ENCODE data around the gene CLK3.
A peak's percentile ranks its signal among the peaks of the same experiment; 100 is the strongest.

Gene CLK3

DNA sequence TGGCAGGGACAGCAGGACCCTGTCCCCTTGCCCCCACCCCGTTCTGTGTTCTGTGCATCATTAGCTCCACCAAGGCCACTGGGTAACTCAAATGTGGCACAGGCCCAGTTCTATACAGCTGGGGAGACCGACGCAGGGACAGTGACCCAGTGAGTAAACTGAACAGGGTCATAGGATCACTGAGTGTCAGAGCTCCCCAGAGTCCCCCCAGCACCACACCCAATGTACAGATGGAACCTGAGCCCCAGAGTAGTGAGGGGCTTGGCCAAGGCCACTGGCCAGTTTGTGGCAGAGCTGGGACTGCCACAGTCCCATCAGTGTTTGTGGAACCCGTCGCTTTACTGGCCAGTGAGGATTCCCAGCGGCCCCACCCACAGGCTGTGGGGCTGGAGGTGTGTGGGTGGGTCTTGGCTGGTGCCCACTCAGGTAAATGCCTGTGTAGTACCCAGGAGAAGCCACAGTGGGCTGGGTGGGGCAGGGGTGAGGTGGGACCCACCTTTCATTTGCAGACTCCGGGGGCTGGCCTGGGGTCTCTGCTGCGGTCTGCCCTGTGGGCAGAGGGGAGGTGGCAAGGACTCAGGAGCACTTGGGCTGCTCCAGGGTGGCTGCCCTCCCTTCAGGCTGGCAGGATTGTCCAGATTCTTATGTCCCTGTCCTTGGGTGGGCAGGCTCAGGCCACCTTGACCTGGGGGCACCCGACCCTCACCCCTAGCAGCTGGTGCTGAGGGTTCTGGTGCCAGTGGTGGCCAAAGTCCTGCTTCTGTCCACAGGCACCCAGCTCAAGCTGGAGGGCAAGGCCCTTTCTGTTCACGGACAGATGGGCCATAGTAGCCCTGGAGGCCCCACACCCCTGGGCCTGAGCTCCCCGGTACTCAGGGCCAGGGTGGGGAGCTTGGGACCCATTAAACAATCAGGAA lies 11.6 kb upstream of the CLK3 start:
- DNase-seq = no peak

DNA sequence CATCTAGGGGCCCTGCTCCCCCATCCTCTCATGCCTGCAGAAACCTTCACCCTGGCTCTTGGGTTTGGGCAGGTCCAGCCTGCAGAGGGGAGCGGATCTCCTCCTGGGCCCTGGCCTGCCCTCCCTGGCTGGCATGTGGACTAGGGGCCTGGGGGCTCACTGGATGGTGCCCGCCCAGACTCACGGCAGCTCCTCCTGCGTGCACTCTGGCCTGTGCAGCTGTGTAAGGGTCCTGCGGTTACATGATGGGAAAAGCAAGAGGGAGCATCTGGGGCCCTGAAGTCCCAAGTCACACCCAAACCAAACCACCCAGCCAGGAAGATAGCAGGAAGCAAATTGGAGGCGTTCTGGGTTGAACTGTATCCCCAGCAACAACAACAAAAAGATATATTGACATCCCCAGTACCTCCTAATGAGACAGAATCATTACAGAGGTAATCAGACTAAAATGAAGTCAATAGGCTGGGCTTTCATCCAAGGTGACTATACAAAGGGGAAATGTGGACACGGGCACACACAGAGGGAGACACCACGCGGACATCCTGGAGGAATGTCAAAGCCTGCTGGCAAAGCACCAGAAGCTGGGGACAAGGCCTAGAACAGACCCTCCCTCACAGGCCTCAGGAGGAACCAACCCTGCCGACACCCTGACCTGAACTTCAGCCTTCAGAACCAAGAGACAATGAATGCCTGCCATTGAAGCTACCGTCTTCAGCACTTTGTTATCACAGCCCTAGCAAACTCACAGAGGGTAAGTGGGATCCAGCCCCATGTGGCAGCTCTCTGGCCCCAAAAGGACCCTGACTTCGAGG lies 10.4 kb upstream of the CLK3 start:
- no peak for DNase-seq

DNA sequence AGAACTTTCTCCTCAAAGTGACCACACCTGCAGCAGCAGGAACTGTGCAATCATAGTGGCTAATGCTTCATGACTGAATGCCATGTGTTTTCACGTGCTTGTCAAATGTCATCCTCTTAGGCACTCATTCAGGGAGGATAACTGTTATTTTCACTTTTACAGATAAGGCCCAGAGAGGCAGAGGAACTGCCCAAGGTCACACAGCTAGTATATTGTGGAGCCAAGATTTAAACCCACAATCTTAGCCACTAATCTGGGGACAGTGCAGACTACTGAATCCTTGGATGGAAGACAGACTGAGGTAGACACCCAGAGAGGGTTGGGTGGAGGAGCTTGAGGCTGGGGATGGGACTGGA lies 9.9 kb upstream of the CLK3 start:
- no peak for DNase-seq

DNA sequence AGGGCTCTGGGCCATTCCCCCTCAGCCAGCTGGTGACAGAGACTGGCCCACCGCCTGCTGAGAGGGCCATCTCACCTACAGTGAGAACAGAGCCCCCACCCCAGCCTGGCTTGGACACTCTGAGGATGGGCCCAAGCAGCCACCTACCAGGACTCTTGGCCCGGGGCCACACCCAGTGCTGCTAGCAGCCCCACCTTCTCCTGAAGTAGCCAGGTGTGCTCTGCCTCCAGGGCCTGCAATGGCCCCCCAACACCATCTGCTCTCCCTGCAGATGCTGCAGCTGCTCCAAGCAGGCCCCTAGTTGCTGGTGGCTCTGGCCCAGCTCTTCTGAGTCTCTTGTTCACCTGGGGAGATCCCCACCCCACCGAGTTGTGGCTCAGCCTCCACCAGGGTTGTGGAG lies 6.8 kb upstream of the CLK3 start:
- DNase-seq = no peak

DNA sequence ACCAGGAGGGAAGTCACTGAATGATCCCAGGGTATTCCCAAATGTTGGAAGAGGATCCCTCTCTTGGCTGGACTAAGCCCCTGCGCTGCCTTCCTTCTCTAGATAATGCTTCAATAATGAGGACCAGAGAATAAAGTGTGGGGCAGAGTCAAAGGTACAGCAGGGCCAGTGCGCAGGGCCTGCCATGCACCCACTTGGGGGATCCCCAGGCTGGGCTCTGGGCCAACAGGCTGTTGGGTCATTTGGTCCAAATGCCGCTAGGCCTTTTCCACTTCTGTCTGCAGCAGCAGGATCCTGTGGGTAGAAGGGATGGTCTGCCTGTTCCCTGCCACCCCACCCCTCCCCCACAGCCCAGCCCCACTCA lies 5.7 kb upstream of the CLK3 start:
- DNase-seq = no peak

- DNase-seq = no peak
These were observed 5.2 kb upstream of the CLK3 start for GRCh38 chr15:74610302-74610951.

GRCh38 chr15:74611341-74611740 lies 4.3 kb upstream of the CLK3 start:
- no peak for DNase-seq

DNA sequence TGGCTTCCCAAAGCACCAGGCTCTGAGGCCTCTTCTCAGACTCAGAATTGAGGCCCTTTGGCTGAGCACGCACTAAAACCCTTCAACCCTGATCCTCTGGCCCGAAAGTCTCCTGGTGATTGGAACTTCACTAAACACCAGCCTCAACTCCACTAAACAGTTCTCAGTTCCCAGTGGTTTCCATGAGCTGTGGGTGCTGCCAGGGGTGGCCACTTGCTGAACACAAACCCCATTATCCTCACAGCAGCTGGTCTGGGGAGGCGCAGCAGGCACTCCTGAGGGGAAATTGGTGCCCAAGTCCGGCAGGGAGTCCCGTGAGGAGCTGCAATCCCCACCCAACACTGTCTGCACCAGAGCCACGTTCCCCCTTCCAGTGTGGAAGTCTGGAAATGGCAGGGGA lies 3.8 kb upstream of the CLK3 start:
- no peak for DNase-seq

GRCh38 chr15:74612677-74613076 lies 3.0 kb upstream of the CLK3 start:
- no peak for DNase-seq

GRCh38 chr15:74613089-74613952 lies 2.3 kb upstream of the CLK3 start:
- no peak for DNase-seq

GRCh38 chr15:74613953-74614743 lies 1.5 kb upstream of the CLK3 start:
- no peak for DNase-seq

DNA sequence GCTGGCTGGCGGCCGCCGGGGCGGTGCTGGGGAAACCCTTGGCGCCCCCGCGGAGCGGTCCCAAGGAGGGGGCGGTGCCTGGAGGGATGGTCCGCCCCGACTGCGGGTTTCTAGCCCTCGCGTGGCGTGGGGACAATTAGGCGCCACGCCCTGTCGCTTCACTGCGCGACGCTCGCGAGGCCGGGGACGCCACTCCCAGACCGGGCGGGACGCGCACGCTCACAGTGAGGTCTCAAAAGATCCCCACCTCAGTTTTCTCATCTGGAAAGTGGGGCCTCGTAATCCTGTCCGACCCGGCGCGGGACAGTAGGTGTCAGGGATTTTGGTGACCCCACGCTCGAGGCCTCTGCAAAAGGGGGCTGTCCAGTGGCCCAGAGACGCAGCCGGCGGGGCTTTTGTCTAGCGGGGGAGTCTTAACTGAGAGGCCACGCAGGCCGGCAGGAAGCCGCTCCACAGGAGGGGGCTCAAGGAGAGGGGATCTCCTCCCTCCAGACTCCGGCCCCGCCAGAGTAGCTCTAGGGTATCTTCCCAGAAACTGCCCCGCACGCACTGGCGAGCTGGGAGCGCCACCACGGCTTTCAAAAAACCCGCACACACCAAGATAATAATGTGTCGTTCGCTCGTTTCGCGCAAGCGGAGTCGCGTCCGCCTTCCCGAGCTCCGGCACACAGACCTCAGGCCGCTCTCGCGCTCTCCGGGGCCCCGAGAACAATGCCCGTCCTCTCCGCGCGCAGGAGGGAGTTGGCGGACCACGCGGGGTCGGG lies 710 bp upstream of the CLK3 start:
- peak; percentile 91 for DNase-seq

DNA sequence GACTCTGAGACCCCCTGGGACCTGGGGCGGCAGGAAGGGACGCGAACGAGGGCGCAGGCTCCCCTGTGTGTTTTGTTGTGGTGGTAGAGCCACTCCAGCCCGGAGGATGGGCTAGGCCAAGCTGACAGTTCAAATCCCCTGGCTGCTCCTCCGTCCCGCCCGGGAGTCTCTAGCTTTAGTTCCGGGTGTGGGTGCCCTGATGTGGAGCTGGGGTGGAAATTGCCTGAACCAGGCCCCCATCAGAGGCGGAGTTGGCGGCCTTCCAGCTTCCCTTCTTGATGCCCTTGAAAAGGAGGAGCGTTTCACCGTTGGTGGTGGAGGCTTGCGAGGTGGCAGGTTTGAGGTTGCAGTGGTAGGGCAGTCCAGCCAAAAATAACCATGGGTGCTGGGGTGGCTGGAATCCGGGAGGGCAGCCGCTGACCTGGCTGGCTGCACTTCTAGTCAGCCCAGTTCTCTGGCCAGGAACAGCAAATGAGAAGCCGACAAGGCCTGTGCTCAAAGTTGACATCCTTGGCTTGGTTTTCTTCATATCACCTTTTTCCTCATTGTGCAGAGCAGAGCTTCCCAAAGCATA lies 817 bp downstream of the CLK3 start:
- peak; percentile 73 for DNase-seq

DNA sequence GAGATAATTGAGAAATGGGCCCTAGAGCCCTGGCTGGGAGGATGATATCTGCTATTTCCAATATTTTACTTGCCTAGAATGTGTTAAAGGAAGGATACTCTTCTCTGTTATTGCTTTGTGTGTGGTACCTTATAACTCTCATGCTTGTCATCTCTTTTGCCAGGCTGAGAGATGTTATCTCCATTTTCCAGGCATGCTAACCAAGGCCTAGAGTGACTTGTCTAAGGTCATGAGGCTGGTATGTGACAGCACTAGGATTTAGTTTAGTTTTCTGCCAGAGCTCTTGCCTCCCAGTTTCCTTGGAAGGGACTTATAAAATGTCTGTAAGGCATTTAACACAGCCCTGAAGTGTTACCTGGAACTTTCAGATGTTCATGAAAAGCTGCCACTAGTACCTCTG lies 1.4 kb downstream of the CLK3 start:
- DNase-seq = no peak

DNA sequence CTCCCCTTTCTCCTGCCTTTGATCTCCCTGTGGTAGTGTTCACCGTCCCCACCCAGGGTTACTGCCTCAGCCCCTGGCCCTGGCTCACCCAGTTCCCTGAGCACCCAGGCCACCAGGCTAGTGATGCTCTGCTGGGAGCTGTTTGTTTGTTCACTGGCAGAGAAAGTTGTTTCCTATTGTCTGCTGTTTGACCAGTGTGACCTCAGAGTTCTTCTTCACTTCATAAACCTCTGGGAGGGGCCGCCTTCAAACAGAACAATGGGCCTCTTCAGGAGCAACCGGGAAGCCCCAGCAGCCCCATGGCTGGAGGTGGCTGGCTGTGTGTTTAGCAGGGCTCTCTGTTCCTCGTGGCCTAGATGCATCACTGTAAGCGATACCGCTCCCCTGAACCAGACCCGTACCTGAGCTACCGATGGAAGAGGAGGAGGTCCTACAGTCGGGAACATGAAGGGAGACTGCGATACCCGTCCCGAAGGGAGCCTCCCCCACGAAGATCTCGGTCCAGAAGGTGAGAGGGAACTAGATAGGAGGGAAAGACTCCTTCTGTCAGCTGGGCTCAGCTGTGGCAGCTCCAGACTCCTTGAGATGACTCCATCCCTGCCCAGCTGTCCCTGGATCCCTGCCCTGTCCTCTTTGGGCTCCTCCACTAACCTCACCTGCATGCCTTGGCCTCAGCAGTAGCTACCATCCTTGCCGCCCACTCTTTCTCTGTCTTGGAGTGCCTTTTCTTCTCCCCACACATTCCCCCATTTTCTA lies 3.4 kb downstream of the CLK3 start:
- no peak for DNase-seq

GRCh38 chr15:74619916-74620635 lies 4.4 kb downstream of the CLK3 start:
- DNase-seq = no peak

DNA sequence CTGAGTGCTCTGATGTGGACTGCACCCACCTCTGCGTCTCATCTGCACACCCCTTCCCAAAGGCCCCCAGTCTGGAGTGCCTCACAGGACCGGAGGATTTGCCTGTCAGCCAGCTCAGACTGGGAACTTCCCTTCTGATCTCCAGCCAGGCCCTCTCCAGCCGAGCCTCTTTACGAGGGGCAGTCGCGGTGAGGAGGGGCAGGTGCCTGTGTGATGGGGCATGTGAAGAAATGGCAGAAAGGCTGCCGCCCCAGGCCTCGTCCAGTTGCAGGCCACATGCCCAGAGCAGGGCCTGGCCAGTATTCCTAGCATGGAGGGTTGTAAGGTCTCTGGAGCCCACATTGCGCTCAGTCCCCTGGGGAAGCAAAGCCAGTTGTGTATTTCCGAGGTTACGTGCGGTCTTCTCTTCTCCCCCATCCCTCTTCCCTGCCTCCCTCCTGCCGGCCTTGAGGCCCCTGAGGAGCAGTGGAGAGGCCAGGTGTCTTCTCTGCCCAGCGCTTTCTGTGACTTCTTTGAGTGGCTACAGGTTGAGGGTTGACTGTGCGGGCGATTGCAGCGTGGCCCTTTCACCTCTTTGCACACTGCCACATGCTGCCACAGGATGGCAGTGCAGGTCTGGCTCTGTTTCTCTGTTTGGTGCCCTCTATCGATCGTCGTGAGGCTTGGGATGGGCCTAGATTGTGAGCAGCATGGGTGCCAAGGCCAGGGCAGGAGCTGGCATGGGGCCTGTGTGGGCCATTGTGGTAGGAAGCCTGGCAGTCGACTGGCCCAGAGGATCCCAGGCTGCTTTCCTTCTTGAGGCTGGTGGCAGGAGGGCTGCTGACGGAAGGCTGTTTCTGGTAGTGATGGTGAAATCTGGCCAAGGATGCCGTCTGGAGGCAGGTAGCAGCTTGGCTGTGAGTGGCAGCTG lies 5.3 kb downstream of the CLK3 start:
- peak; percentile 54 for DNase-seq

- no peak for DNase-seq
These were observed 5.9 kb downstream of the CLK3 start for GRCh38 chr15:74621546-74621920.

Data from T-helper 9 cell (primary cell).